Nucleus accumbens (tissue), 56 donors: ENCODE measurements around the gene MBTPS1.
A peak's percentile ranks its signal among the peaks of the same experiment; 100 is the strongest.

Experiments
- DNase-seq, 56 donors: peaks; one replicate each; lab custom pipeline; 2025; lab: John Stamatoyannopoulos, UW

Gene MBTPS1

DNA sequence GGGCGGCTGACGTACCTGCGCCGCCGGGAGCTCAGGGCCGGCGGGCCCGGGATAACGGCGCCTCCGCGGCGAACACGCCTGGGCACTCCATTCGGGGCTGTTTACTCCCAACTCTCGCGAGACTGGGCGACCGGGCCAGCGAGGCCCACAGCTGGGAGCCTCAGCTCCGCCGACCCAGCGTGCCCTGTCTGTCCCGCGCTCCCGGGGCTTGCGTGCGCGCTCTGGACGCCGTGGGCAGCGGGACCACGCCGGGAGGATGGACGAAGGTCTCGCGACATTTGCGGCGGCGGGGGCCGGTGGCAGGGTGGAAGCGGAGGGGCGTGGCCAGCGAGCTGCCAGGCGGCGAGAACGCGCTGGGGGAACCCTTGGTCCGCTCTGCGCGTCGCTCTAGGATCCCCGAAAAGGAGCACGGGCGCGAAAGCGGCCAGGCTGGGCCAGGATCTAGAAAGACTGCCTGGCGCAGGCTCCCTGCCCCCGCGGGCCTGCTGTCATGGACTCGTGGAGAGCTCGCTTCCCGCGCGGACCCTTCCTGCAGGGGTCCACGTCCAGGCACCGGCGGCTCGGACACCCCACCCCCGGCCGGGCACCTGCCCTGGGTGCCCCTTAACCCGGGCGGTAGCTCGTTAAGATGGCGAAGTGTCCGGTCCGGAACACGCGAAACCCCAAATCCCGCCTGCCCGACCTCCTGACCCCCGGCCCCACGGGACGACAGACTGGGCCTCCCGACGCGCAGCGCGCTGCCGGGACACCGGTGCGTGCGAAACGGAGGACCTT lies at the start of gene MBTPS1:
Gene MBTPS1 (minus strand): TSS at position 223 of the 774 bp plus-strand sequence. CDS start 15,159 bp downstream, outside the sequence.
- DNase-seq = peak; percentile 38 to 99 (median 94)

- no peak for DNase-seq
Measured at GRCh38 chr16:84165746-84166145, 49.0 kb upstream of the MBTPS1 start.

- no peak for DNase-seq
Measured at GRCh38 chr16:84161801-84162200, 45.1 kb upstream of the MBTPS1 start.

DNA sequence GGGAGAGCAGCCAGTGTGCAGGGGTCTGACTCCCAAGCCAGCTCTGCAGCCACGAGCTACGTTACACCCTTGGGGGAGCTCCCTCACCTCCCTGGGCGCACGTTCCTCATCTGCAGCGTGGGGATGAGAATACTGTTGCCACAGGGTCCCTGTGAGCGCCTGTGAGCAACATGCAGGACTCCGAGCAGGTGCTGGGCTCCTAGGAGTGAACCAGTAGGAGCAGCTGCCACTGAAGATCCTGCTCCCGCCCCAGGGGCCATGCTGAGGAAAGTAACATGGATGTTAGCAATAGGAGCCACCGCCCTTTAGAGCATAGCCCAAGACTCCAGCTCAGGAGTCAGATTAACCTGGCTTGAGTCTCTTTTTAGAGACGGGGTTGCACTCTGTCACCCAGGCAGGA lies 44.3 kb upstream of the MBTPS1 start:
- DNase-seq = no peak

GRCh38 chr16:84159800-84160199 lies 43.1 kb upstream of the MBTPS1 start:
- DNase-seq = no peak

GRCh38 chr16:84159007-84159406 lies 42.3 kb upstream of the MBTPS1 start:
- DNase-seq = no peak

GRCh38 chr16:84156342-84156784 lies 39.6 kb upstream of the MBTPS1 start:
- no peak for DNase-seq

GRCh38 chr16:84155771-84156170 lies 39.0 kb upstream of the MBTPS1 start:
- DNase-seq = no peak

- no peak for DNase-seq
Measured at GRCh38 chr16:84155226-84155625, 38.5 kb upstream of the MBTPS1 start.

GRCh38 chr16:84153660-84154214 lies 37.0 kb upstream of the MBTPS1 start:
- no peak for DNase-seq

DNA sequence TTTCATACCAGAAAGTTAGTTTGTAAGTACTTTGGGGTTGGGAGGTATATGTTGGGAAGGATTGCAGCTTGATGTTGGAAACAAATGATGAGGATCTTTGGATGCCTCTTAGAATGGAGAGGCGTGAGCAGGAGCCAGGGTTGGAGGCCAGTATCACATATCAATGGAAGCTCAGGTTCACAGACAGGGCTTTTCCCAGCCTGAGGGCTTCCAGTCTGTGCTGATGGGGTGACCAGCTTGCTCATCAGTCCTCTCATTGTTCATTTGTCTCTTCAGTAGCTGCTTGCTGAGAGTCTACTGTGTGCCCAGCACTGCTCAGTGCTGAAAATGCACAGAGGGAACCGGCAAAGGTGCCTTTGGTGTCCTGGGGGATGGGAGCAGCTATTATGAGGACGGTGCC lies 34.2 kb upstream of the MBTPS1 start:
- no peak for DNase-seq

DNA sequence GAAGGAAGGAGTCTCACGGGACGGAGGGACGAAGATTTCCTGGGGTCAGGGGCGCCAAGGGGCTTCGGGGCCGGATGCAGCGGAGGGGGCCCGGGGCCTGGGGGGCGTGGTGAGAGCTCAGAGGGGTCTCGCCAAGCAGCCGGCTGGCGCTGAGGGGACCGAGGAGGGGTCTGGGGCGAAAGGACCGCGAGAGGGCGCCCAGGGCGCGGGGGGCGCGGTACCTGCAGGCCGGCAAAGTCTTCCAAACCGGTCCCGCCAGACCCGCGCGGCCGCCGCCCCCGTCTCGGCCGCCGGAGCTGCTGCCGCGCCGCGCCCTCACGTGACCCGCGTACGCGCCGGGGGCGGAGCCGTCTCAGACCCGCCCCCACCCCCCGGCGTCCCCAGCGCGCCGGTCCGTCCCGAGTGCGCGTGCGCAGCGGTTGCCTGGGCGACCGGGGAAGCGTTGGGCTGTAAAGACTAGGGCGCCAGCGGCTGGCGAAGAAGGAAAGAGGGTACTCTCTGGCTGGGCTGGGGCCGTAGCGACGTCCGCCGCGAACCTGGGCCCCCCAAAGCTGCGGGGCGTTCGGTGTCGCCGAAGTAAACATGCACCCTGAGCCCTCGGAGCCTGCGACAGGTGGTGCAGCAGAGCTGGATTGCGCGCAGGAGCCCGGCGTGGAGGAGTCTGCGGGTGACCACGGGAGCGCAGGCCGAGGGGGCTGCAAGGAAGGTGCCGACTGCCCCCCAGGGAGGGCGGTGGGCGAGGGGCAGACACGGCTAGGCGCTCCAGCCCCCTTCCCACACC lies 28.3 kb upstream of the MBTPS1 start, which contains the start of the genes DNAAF1 and HSDL1:
Gene DNAAF1 (plus strand): TSS at position 450 of the 781 bp plus-strand sequence. CDS start 133 bp downstream, at position 583.
Gene HSDL1 (minus strand): TSS at position 319 of the 781 bp plus-strand sequence. CDS start 13,856 bp downstream, outside the sequence.
- DNase-seq = peak in 55 of 56 donors; percentile 37 to 96 (median 84)

DNA sequence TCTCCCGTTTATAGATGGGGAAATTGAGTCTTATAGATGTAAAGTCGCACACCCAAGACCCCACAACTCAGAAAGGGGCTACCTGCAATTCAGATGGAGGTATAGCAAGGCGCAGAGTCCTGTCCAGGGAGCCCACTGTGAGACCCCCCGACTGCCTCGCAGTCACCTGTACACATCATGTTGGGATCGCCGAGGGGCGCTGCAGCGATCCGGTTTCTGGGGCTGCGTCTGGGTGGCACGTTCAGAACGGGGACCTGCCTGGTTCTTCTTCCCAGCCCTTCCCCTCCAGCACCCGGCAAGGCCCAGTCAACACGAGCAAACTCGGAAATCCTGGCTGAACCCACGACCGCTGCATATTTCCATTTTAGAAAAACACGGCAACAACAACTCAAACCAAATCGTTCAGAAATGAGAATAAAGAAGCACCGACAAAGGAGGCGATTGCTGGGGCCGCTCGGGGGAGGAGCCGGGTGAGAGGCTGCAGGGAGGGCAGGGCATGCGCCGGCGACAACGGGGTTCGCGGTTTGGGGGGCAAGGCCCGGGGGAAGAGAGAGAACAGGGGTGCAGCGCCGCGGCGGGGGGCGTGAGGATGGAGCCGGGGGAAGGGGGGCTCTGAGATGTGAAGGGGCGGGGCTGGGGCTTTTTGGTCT lies 27.6 kb upstream of the MBTPS1 start:
- DNase-seq = peak in 33 of 56 donors; percentile 10 to 62 (median 29)

GRCh38 chr16:84143784-84144199 lies 27.1 kb upstream of the MBTPS1 start:
- peak in 1 of 56 donors; percentile 2 for DNase-seq

DNA sequence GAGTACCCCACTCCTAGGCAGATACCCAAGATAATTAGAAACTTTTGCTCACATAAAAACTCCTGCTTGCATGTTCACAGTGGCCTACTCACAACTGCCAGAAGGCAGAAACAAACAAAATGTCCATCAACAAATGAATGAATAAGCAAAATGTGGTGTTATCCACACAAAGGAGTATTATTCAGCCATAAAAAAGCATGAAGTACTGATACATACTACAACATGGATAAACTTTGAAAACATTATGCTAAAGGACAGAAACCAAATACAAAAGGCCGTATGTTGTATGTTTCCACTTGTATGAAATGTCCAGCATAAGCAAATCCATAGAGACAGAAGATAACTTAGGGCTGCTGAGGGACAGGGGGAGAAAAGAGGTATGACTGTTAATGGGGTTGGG lies 26.3 kb upstream of the MBTPS1 start:
- DNase-seq = no peak

DNA sequence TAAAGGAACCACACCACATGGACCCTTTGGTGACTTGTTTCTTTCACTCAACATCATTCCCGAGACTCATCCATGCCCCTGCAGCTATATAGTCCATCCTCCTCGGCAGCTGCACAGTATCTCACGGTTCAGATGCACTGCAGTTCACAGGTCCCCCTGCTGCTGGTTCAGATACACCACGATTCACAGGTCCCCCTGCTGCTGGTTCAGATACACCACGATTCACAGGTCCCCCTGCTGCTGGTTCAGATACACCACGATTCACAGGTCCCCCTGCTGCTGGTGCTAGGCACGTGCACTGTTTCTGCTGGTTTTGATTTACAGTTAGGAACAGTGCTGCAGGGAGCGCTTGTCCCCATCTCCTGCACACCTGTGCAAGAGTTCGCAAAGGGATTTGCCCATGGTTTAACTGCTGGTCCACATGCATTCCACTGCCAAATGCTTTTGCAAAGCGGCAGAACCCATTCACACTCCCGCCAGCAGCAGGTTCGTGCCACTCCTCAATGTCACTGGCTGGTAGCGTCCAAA lies 24.5 kb upstream of the MBTPS1 start:
- DNase-seq = no peak

- DNase-seq = no peak
Measured at GRCh38 chr16:84139628-84140258, 23.0 kb upstream of the MBTPS1 start.

DNA sequence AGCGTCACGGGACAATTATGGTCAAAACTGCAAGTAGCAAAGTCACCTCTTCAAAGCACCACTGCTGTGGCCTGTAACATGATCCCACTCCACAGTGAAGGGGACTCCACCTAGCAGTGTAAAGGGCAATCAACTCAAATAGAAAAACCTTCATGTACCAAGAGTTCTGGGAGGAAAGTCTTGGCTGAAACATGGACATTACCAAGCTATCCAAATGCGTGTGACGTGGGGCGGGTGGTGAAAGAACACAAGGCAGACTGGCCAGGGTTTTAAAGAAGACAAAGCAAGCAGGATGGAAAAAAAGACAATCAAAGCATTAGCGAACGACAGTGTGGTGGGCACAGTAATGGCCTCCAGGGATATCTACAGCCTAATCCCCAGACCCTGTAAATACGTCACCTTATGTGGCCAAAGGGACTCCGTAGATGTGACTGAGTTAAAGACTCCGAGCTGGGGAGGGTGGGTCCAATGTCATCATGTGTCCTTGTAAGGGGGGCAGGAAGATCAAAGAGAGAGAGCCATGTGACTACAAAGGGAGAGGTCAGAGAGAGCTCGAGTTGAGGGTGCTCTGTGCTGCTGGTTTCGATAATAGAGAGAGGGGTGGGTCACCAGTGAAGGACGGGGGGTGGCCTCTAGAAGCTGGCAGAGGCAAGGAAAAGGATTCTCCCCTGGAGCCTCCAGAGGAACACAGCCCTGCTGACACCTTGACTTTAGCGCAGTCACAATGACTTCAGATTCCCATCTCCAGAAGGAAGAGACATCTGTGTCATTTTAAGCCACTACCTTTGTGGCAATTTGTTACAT lies 22.3 kb upstream of the MBTPS1 start:
- DNase-seq = no peak

GRCh38 chr16:84138500-84138823 lies 21.7 kb upstream of the MBTPS1 start:
- DNase-seq = no peak
